IMR-90 (cell line): ENCODE data around the gene PSMD8. TPM values are rescaled to one million over a fixed set of nuclear protein-coding genes. Genes with fewer than 3 reads are reported as not detected.

Experiments used
- ATAC-seq: fragments of 200-7000 bp; cut with Tn5 transposase; 2 replicates; pipeline ENCODE4 v1.9.1; 2020; ENCODE audit warnings: low read depth, mild to moderate bottlenecking, moderate library complexity
- BruUV-seq: library from RNA; stranded (reverse); fragments of 400-500 nt; replicated peaks from 2 replicates; lab custom pipeline; 2021; lab: Mats Ljungman, UMichigan
- CTCF ChIA-PET: fragments of 300-600 bp; formaldehyde crosslinking; extraction: SDS; loops from one replicate; lab custom pipeline; 2021; ENCODE audit warnings: antibody characterized with exemption; lab: Yijun Ruan, JAX
- POLR2A ChIA-PET: fragments of 300-600 bp; sonication (Branson Sonifier 250); formaldehyde crosslinking; loops from one replicate; lab custom pipeline; 2022; ENCODE audit warnings: antibody characterized with exemption; ENCODE audit not compliant: unreplicated experiment; lab: Charles Lee
- DNase-seq: peaks from one replicate; pipeline ENCODE4 v3.0.0; 2013
- H2AFZ ChIP-seq: replicated peaks from 2 replicates; pipeline ENCODE3; 2013; ENCODE audit warnings: low read length, mild to moderate bottlenecking; ENCODE audit not compliant: poor library complexity
- H2AK5ac ChIP-seq: 2 replicates; pipeline ENCODE4 v1.6.1; 2013; ENCODE audit warnings: low read depth, low read length, inconsistent platforms
- H2AK9ac ChIP-seq: replicated peaks from 2 replicates; pipeline ENCODE3; 2013; ENCODE audit warnings: mild to moderate bottlenecking, low read depth, low read length, moderate library complexity; ENCODE audit not compliant: poor library complexity
- H2BK120ac ChIP-seq: 2 replicates; pipeline ENCODE4 v1.6.1; 2013; ENCODE audit warnings: low read depth, low read length, inconsistent platforms
- H2BK15ac ChIP-seq: 3 replicates; pipeline ENCODE4 v1.6.1; 2013; ENCODE audit warnings: low read depth, low read length, inconsistent platforms
- H2BK20ac ChIP-seq: 2 replicates; pipeline ENCODE4 v1.6.1; 2013; ENCODE audit warnings: low read depth, mild to moderate bottlenecking, inconsistent platforms, low read length, moderate library complexity
- H2BK5ac ChIP-seq: 2 replicates; pipeline ENCODE4 v1.6.1; 2013; ENCODE audit warnings: mild to moderate bottlenecking, low read depth, low read length, inconsistent platforms; ENCODE audit not compliant: poor library complexity, severe bottlenecking
- H3K14ac ChIP-seq: replicated peaks from 2 replicates; pipeline ENCODE4 v1.6.1; 2013; ENCODE audit warnings: low read depth, low read length, inconsistent platforms
- H3K18ac ChIP-seq: 2 replicates; pipeline ENCODE4 v1.6.1; 2013; ENCODE audit warnings: low read depth, low read length, control low read depth
- H3K23ac ChIP-seq: 2 replicates; pipeline ENCODE4 v1.6.1; 2013; ENCODE audit warnings: low read depth, low read length, inconsistent platforms
- H3K27ac ChIP-seq: 2 replicates; pipeline ENCODE4 v1.5.1; 2013; ENCODE audit warnings: mild to moderate bottlenecking, control low read depth, low read length; ENCODE audit not compliant: insufficient read depth
- H3K27me3 ChIP-seq: 2 replicates; pipeline ENCODE4 v1.6.1; 2013; ENCODE audit warnings: low read length; ENCODE audit not compliant: control insufficient read depth, insufficient read depth
- H3K36me3 ChIP-seq: 2 replicates; pipeline ENCODE4 v1.6.1; 2013; ENCODE audit warnings: low read length, mixed read lengths; ENCODE audit not compliant: control insufficient read depth, insufficient read depth
- H3K4ac ChIP-seq: 2 replicates; pipeline ENCODE4 v1.6.1; 2013; ENCODE audit warnings: low read depth, low read length, inconsistent platforms
- H3K4me1 ChIP-seq: 2 replicates; pipeline ENCODE4 v1.6.1; 2013; ENCODE audit warnings: low read length, mixed read lengths; ENCODE audit not compliant: control insufficient read depth, insufficient read depth
- H3K4me2 ChIP-seq: 2 replicates; pipeline ENCODE4 v1.6.1; 2013; ENCODE audit warnings: low read depth, mild to moderate bottlenecking, control low read depth, low read length, moderate library complexity
- H3K4me3 ChIP-seq: 2 replicates; pipeline ENCODE4 v1.5.1; 2013; ENCODE audit warnings: low read depth, mild to moderate bottlenecking, control low read depth, low read length, moderate library complexity; ENCODE audit not compliant: insufficient read depth
- H3K56ac ChIP-seq: 2 replicates; pipeline ENCODE4 v1.6.1; 2013; ENCODE audit warnings: low read length, inconsistent platforms; ENCODE audit not compliant: insufficient read depth; ENCODE audit errors: extremely low read depth
- H3K79me1 ChIP-seq, 2 experiments: 2 replicates each; pipeline ENCODE4 v1.6.1; 2013; ENCODE audit warnings: low read length in 2 of 2, inconsistent platforms in 1 of 2, low read depth in 1 of 2
- H3K9ac ChIP-seq: 2 replicates; pipeline ENCODE4 v1.6.1; 2013; ENCODE audit warnings: low read depth, low read length, control low read depth
- H3K9me1 ChIP-seq: 2 replicates; pipeline ENCODE4 v1.6.1; 2013; ENCODE audit warnings: low read length, inconsistent platforms; ENCODE audit not compliant: insufficient read depth
- H3K9me3 ChIP-seq: 2 replicates; pipeline ENCODE4 v1.6.1; 2013; ENCODE audit warnings: low read length; ENCODE audit not compliant: control insufficient read depth, insufficient read depth
- H4K20me1 ChIP-seq: 2 replicates; pipeline ENCODE4 v1.6.1; 2013; ENCODE audit warnings: low read length, inconsistent platforms; ENCODE audit not compliant: insufficient read depth
- H4K5ac ChIP-seq: 2 replicates; pipeline ENCODE4 v1.6.1; 2013; ENCODE audit warnings: mild to moderate bottlenecking, low read depth, low read length, control low read depth
- H4K8ac ChIP-seq, 2 experiments: 2 replicates each; pipeline ENCODE4 v1.6.1; 2013; ENCODE audit warnings: low read depth in 2 of 2, low read length in 2 of 2, control low read depth in 1 of 2, inconsistent platforms in 1 of 2
- H4K91ac ChIP-seq: 2 replicates; pipeline ENCODE4 v1.6.1; 2013; ENCODE audit warnings: low read depth, low read length, inconsistent platforms; ENCODE audit not compliant: insufficient read depth
- BHLHE40 ChIP-seq: fragments of 150-350 bp; IDR thresholded peaks from 2 replicates; pipeline ENCODE4 v1.6.1; 2016; ENCODE audit warnings: mild to moderate bottlenecking, low read depth, low read length
- CEBPB ChIP-seq: IDR thresholded peaks from 2 replicates; pipeline ENCODE4 v1.6.1; 2012; ENCODE audit warnings: low read depth, low read length, improper control_type of control experiment
- CHD1 ChIP-seq: IDR thresholded peaks from 2 replicates; pipeline ENCODE4 v1.6.1; 2012; ENCODE audit warnings: low read depth, low read length, improper control_type of control experiment
- CTCF ChIP-seq: conservative IDR thresholded peaks from 2 replicates; pipeline ENCODE4 v1.5.1; 2012; ENCODE audit warnings: mild to moderate bottlenecking, low read depth, low read length, improper control_type of control experiment
- ELK1 ChIP-seq: fragments of 150-350 bp; IDR thresholded peaks from 2 replicates; pipeline ENCODE4 v1.6.1; 2016; ENCODE audit warnings: low read depth, mild to moderate bottlenecking, low read length, moderate library complexity, borderline replicate concordance
- FOS ChIP-seq: fragments of 150-350 bp; IDR thresholded peaks from 2 replicates; pipeline ENCODE4 v1.6.1; 2016; ENCODE audit warnings: low read depth, low read length
- MAZ ChIP-seq: IDR thresholded peaks from 2 replicates; pipeline ENCODE4 v1.6.1; 2012; ENCODE audit warnings: low read depth, mild to moderate bottlenecking, low read length, improper control_type of control experiment, moderate library complexity, borderline replicate concordance
- NFE2L2 ChIP-seq: fragments of 150-350 bp; IDR thresholded peaks from 2 replicates; pipeline ENCODE4 v1.6.1; 2016; ENCODE audit warnings: low read depth, mild to moderate bottlenecking, low read length
- RAD21 ChIP-seq: IDR thresholded peaks from 2 replicates; pipeline ENCODE4 v1.6.1; 2012; ENCODE audit warnings: low read length, improper control_type of control experiment
- RCOR1 ChIP-seq: IDR thresholded peaks from 2 replicates; pipeline ENCODE4 v1.6.1; 2012; ENCODE audit warnings: mild to moderate bottlenecking, low read length, improper control_type of control experiment; ENCODE audit not compliant: insufficient replicate concordance
- RFX5 ChIP-seq: IDR thresholded peaks from 2 replicates; pipeline ENCODE4 v1.8.0; 2012; ENCODE audit warnings: low read depth, mild to moderate bottlenecking, low read length, moderate library complexity
- SMC3 ChIP-seq: fragments of 150-350 bp; IDR thresholded peaks from 2 replicates; pipeline ENCODE4 v1.6.1; 2016; ENCODE audit warnings: low read depth, mild to moderate bottlenecking, antibody characterized with exemption, low read length, moderate library complexity
- USF2 ChIP-seq: fragments of 150-350 bp; IDR thresholded peaks from 2 replicates; pipeline ENCODE4 v1.6.1; 2017; ENCODE audit warnings: mild to moderate bottlenecking, antibody characterized with exemption, low read length, low read depth
- WGBS, 2 experiments: methylation state at CpG; one replicate each; pipeline versions ENCODE4 v1.1.5 to v1.1.7; 2013; ENCODE audit warnings: missing lambda C conversion rate in 2 of 2; ENCODE audit not compliant: insufficient read length in 1 of 2; ENCODE audit errors: extremely low coverage in 2 of 2; 5-methylcytosine and 5-hydroxymethylcytosine counted together
- dilution Hi-C: fragments of 300-500 bp; cut with HindIII; formaldehyde crosslinking; loops from one replicate; pipeline ENCODE4 v1.14.3; 2018; ENCODE audit warnings: low sequenced_read_pairs; ENCODE audit not compliant: unreplicated experiment
- in situ Hi-C: fragments of 300-500 bp; cut with MboI; formaldehyde crosslinking; loops from 3 replicates; pipeline ENCODE4 v1.14.3; 2019; ENCODE audit warnings: low sequenced_read_pairs, inconsistent platforms, mixed read lengths
- intact Hi-C: fragments of 100-400 bp; cut with micrococcal nuclease; formaldehyde crosslinking; loops from 2 replicates; pipeline ENCODE4 v1.10.0; 2022
- polyA plus RNA-seq, 3 experiments: library from polyadenylated mRNA; depleted of rRNA; stranded (reverse); fragments of >200 nt; gene quantifications; 2 replicates each; pipeline ENCODE4 v1.2.3, GENCODE V29; 2012; ENCODE audit warnings: low replicate concordance in 1 of 3
- total RNA-seq: library from RNA; depleted of rRNA; stranded (reverse); fragments of >200 nt; gene quantifications from 2 replicates; pipeline ENCODE4 v1.2.3, GENCODE V29; 2012

Gene PSMD8
- total and polyA plus RNA-seq, 2 of the 4 experiments (the other 2 are of a cell fraction), result 475 to 644 TPM

- H3K4me1 ChIP-seq, result no peaks in the 10 kb centered on the region
- H2AFZ ChIP-seq, result peak overlapping the region; percentile 60
- no peak overlapping the region for H4K5ac ChIP-seq
- intact Hi-C loops (no loop called here), in situ Hi-C loops (loop anchor here (25.0 kb wide), 1 partner anchor 519 kb away; the partner anchor contains the start of genes MRPS12 and SARS2), dilution Hi-C loops (no loop called here)
- 8% methylated on average over 27 of the region's 49 CpGs; no CpG with 5 or more reads in 1 of the 2 experiments for WGBS, 2 experiments
- H3K36me3 ChIP-seq, result no peaks in the 10 kb centered on the region
- no peak overlapping the region for H4K91ac ChIP-seq
- DNase-seq (no peak), ATAC-seq (peak; percentile 62; the same call in 1 of the 2 replicates)
- no TSS peak for BruUV-seq
- no peak overlapping the region for H3K4me3 ChIP-seq
- H3K56ac ChIP-seq, result no peak overlapping the region
- no peak overlapping the region for H3K27ac ChIP-seq
- no peak overlapping the region for H3K14ac ChIP-seq
- H2BK120ac ChIP-seq, result no peak overlapping the region
- H3K4ac ChIP-seq, result no peak overlapping the region
- H2AK9ac ChIP-seq, result no peak overlapping the region
- ChIA-PET CTCF (interaction anchor here (1.0 kb wide), 1 partner anchor 13 kb away, joined by 4 read pairs; no protein-coding TSS in a partner anchor), POLR2A (no interaction called here)
- no peak overlapping the region for H4K8ac ChIP-seq
- H4K20me1 ChIP-seq, result no peaks in the 10 kb centered on the region
- no peak overlapping the region for H3K9ac ChIP-seq
- no peaks in the 10 kb centered on the region for H3K79me1 ChIP-seq
- no peak overlapping the region for H3K23ac ChIP-seq
- H3K27me3 ChIP-seq, result peaks cover 32% of the 10 kb centered on the region
- peaks cover 6% of the 10 kb centered on the region; the same call in 1 of the 2 replicates for H3K9me1 ChIP-seq
- no peaks in the 10 kb centered on the region for H3K9me3 ChIP-seq
- H3K4me2 ChIP-seq, result peak overlapping the region; percentile 56; the same call in 1 of the 2 replicates
- H2BK5ac ChIP-seq, result no peak overlapping the region
- H3K18ac ChIP-seq, result no peak overlapping the region
- H2BK20ac ChIP-seq, result no peak overlapping the region
- H2AK5ac ChIP-seq, result no peak overlapping the region
- TF ChIP-seq RAD21 (no peak), BHLHE40 (no peak), NFE2L2 (no peak), SMC3 (no peak), FOS (no peak), MAZ (no peak), RFX5 (no peak), CTCF (no peak), ELK1 (no peak), USF2 (no peak), CHD1 (no peak), CEBPB (no peak), RCOR1 (no peak)
- no peak overlapping the region for H2BK15ac ChIP-seq
Observed at GRCh38 chr19:38417544-38418506, 43.5 kb downstream of the PSMD8 start.
